ENCODE results near the gene RERE. TPM values are rescaled to one million over a fixed set of nuclear protein-coding genes. Genes with fewer than 3 reads are reported as not detected.

The RERE gene
- total RNA-seq, 2 experiments from 2014 or later: 73.1 to 211 TPM

- H3K9me3 ChIP-seq (ENCODE audit: low read length): no peaks in the 10 kb centered on the region
- no TSS peak for BruUV-seq (replicated peaks)
- no peak for DNase-seq (ENCODE audit: low spot score)
- peaks cover 14% of the 10 kb centered on the region for H3K4me1 ChIP-seq (ENCODE audit: insufficient read depth, low read length, poor library complexity, severe bottlenecking)
- H3K4me3 ChIP-seq (ENCODE audit: low read depth, low read length, poor library complexity, severe bottlenecking): no peak overlapping the region
- H3K36me3 ChIP-seq (ENCODE audit: insufficient read depth, low read length): no peaks in the 10 kb centered on the region; the same call in 1 of the 2 replicates
- no peak overlapping the region for H2AFZ ChIP-seq (ENCODE audit: low read length)
- intact Hi-C loops (cut with micrococcal nuclease; ENCODE audit: unreplicated experiment): no loop called here
- ChIA-PET POLR2A (interaction anchor here (0.7 to 2.7 kb wide), 4 partner anchors 11 to 25 kb away, joined by 4 to 11 read pairs (median 6); no protein-coding TSS in a partner anchor), CTCF (ENCODE audit: unreplicated experiment) (no interaction called here)
- no peak overlapping the region for H3K27ac ChIP-seq (ENCODE audit: low read depth, low read length, poor library complexity, severe bottlenecking)
- TF ChIP-seq CTCF (conservative IDR thresholded peaks at IDR 0.05; ENCODE audit: low read length): no peak
- no peak for TF ChIP-seq EZH2phosphoT487 (IDR thresholded peaks at IDR 0.05; ENCODE audit: borderline replicate concordance, low read depth, low read length)
- peaks cover 24% of the 10 kb centered on the region; the same call in 1 of the 2 replicates for H3K79me2 ChIP-seq (ENCODE audit: insufficient read depth, low read depth, low read length)
- H4K20me1 ChIP-seq (ENCODE audit: insufficient read depth, low read length): peaks cover 24% of the 10 kb centered on the region; the same call in 1 of the 2 replicates
- H3K4me2 ChIP-seq (ENCODE audit: low read length): no peak overlapping the region
- no peaks in the 10 kb centered on the region for H3K9me2 ChIP-seq (ENCODE audit: insufficient read depth, low read length)
Observed at GRCh38 chr1:8685463-8685862, 132.0 kb downstream of the RERE start.

GRCh38 chr1:8684590-8684989 lies 132.8 kb downstream of the RERE start:
- peaks cover 17% of the 10 kb centered on the region; the same call in 1 of the 2 replicates for H4K20me1 ChIP-seq (ENCODE audit: insufficient read depth, low read length)
- intact Hi-C loops (cut with micrococcal nuclease; ENCODE audit: unreplicated experiment): no loop called here
- no peak for TF ChIP-seq EZH2phosphoT487 (IDR thresholded peaks at IDR 0.05; ENCODE audit: borderline replicate concordance, low read depth, low read length)
- TF ChIP-seq CTCF (conservative IDR thresholded peaks at IDR 0.05; ENCODE audit: low read length): no peak
- H2AFZ ChIP-seq (ENCODE audit: low read length): no peak overlapping the region
- POLR2A ChIA-PET: interaction anchor here (1.4 to 2.0 kb wide), 2 partner anchors 19 to 25 kb away, joined by 4 to 6 read pairs; no protein-coding TSS in a partner anchor
- no peaks in the 10 kb centered on the region for H3K9me2 ChIP-seq (ENCODE audit: insufficient read depth, low read length)
- H3K79me2 ChIP-seq (ENCODE audit: insufficient read depth, low read depth, low read length): peaks cover 20% of the 10 kb centered on the region; the same call in 1 of the 2 replicates
- H3K36me3 ChIP-seq (ENCODE audit: insufficient read depth, low read length): no peaks in the 10 kb centered on the region; the same call in 1 of the 2 replicates
- no peaks in the 10 kb centered on the region for H3K9me3 ChIP-seq (ENCODE audit: low read length)
- BruUV-seq (replicated peaks): no TSS peak
- H3K4me1 ChIP-seq (ENCODE audit: insufficient read depth, low read length, poor library complexity, severe bottlenecking): peaks cover 6% of the 10 kb centered on the region
- H3K27ac ChIP-seq (ENCODE audit: low read depth, low read length, poor library complexity, severe bottlenecking): no peak overlapping the region
- DNase-seq (ENCODE audit: low spot score): no peak
- CTCF ChIA-PET (ENCODE audit: unreplicated experiment): no interaction called here
- no peak overlapping the region for H3K4me3 ChIP-seq (ENCODE audit: low read depth, low read length, poor library complexity, severe bottlenecking)
- H3K4me2 ChIP-seq (ENCODE audit: low read length): no peak overlapping the region

GRCh38 chr1:8682573-8682972 lies 134.9 kb downstream of the RERE start:
- POLR2A ChIA-PET: no interaction called here
- Histone ChIP-seq H3K9me2 (ENCODE audit: insufficient read depth, low read length) (no peaks in the 10 kb centered on the region), H3K9me3 (ENCODE audit: low read length) (no peaks in the 10 kb centered on the region), H3K4me2 (ENCODE audit: low read length) (no peak overlapping the region), H3K36me3 (ENCODE audit: insufficient read depth, low read length) (no peaks in the 10 kb centered on the region; the same call in 1 of the 2 replicates), H3K4me1 (ENCODE audit: insufficient read depth, low read length, poor library complexity, severe bottlenecking) (no peaks in the 10 kb centered on the region), H3K27ac (ENCODE audit: low read depth, low read length, poor library complexity, severe bottlenecking) (no peak overlapping the region), H2AFZ (ENCODE audit: low read length) (no peak overlapping the region), H3K4me3 (ENCODE audit: low read depth, low read length, poor library complexity, severe bottlenecking) (no peak overlapping the region), H4K20me1 (ENCODE audit: insufficient read depth, low read length) (peaks cover 11% of the 10 kb centered on the region; the same call in 1 of the 2 replicates), H3K79me2 (ENCODE audit: insufficient read depth, low read depth, low read length) (peaks cover 11% of the 10 kb centered on the region; the same call in 1 of the 2 replicates)
- CTCF ChIA-PET (ENCODE audit: unreplicated experiment): no interaction called here
- intact Hi-C loops (cut with micrococcal nuclease; ENCODE audit: unreplicated experiment): no loop called here
- DNase-seq (ENCODE audit: low spot score): no peak
- no TSS peak for BruUV-seq (replicated peaks)
- TF ChIP-seq CTCF (conservative IDR thresholded peaks at IDR 0.05; ENCODE audit: low read length): no peak
- no peak for TF ChIP-seq EZH2phosphoT487 (IDR thresholded peaks at IDR 0.05; ENCODE audit: borderline replicate concordance, low read depth, low read length)

All from OCI-LY7 (cell line).